SIG-M5 treated with dmso at 0.1 percent for 504 hours (cell line): ENCODE measurements around the gene FBXW10B.
A peak's percentile ranks its signal among the peaks of the same experiment; 100 is the strongest.
"Not testable (repeated sequence)": the region's sequence is repeated elsewhere in the genome, so short reads cannot be mapped to it uniquely, and the experiment has no call there.

Experiments used
- DNase-seq: peaks from one replicate; lab custom pipeline; 2025; ENCODE audit not compliant: unreplicated experiment; lab: John Stamatoyannopoulos, UW

FBXW10B gene

GRCh38 chr17:15642014-15642413 lies 22.5 kb upstream of the FBXW10B start:
- DNase-seq: not testable (repeated sequence)

- not testable (repeated sequence) for DNase-seq
Observed at GRCh38 chr17:15630930-15631453, 11.5 kb upstream of the FBXW10B start.

GRCh38 chr17:15629991-15630390 lies 10.5 kb upstream of the FBXW10B start:
- DNase-seq: not testable (repeated sequence)

- DNase-seq: not testable (repeated sequence)
Observed at GRCh38 chr17:15623661-15624209, 4.2 kb upstream of the FBXW10B start.

- not testable (repeated sequence) for DNase-seq
Observed at GRCh38 chr17:15623255-15623654, 3.8 kb upstream of the FBXW10B start.

- not testable (repeated sequence) for DNase-seq
Observed at GRCh38 chr17:15622124-15622523, 2.6 kb upstream of the FBXW10B start.

GRCh38 chr17:15616828-15617227 lies 2.7 kb downstream of the FBXW10B start:
- DNase-seq: not testable (repeated sequence)

- not testable (repeated sequence) for DNase-seq
Observed at GRCh38 chr17:15615850-15616249, 3.7 kb downstream of the FBXW10B start.

- not testable (repeated sequence) for DNase-seq
Observed at GRCh38 chr17:15613111-15613510, 6.4 kb downstream of the FBXW10B start.

- peak; percentile 39 for DNase-seq
Observed at GRCh38 chr17:15592960-15593359, 26.5 kb downstream of the FBXW10B start.

GRCh38 chr17:15591986-15592385 lies 27.5 kb downstream of the FBXW10B start:
- peak; percentile 13 for DNase-seq

GRCh38 chr17:15590844-15591243 lies 28.7 kb downstream of the FBXW10B start:
- DNase-seq: not testable (repeated sequence)

- DNase-seq: not testable (repeated sequence)
Observed at GRCh38 chr17:15589544-15590536, 29.7 kb downstream of the FBXW10B start.

- DNase-seq: not testable (repeated sequence)
Observed at GRCh38 chr17:15588017-15588416, 31.5 kb downstream of the FBXW10B start.

- not testable (repeated sequence) for DNase-seq
Observed at GRCh38 chr17:15583313-15583712, 36.2 kb downstream of the FBXW10B start.

GRCh38 chr17:15581462-15581861 lies 38.0 kb downstream of the FBXW10B start:
- not testable (repeated sequence) for DNase-seq

- DNase-seq: not testable (repeated sequence)
Observed at GRCh38 chr17:15576848-15577247, 42.7 kb downstream of the FBXW10B start.

- not testable (repeated sequence) for DNase-seq
Observed at GRCh38 chr17:15574660-15575059, 44.8 kb downstream of the FBXW10B start.

- not testable (repeated sequence) for DNase-seq
Observed at GRCh38 chr17:15573870-15574269, 45.6 kb downstream of the FBXW10B start.
